ENCODE measurements around the gene STXBP2. TPM values are rescaled to one million over a fixed set of nuclear protein-coding genes. Genes with fewer than 3 reads are reported as not detected.

STXBP2 gene
- total RNA-seq, 4 donors from 2014 or later: 7.2 to 14.4 (median 11.7) TPM

- peaks cover 0 to 7% (median 2%) of the 10 kb centered on the region in 4 donors for H3K36me3 ChIP-seq
- no peaks in the 10 kb centered on the region for H3K4me1 ChIP-seq
- peaks cover 0 to 5% (median 0%) of the 10 kb centered on the region in 4 donors for H3K27me3 ChIP-seq
- 91% methylated on average over 53 of the region's 81 CpGs for WGBS
- no peak for DNase-seq (ENCODE audit: extremely low spot score)
- no peaks in the 10 kb centered on the region for H3K9me3 ChIP-seq
- intact Hi-C loops (cut with DNase I): no loop called here
- no peak for TF ChIP-seq EP300 (IDR thresholded peaks at IDR 0.05)
- TF ChIP-seq POLR2AphosphoS5 (IDR thresholded peaks at IDR 0.05): no peak
- no peak for TF ChIP-seq POLR2A (IDR thresholded peaks at IDR 0.05; ENCODE audit: low read depth)
- H3K27ac ChIP-seq (replicated peaks in 1 of 4): no peak overlapping the region
- no peak overlapping the region for H3K4me3 ChIP-seq
Measured at GRCh38 chr19:7612282-7613274, 24.3 kb upstream of the STXBP2 start.

DNA sequence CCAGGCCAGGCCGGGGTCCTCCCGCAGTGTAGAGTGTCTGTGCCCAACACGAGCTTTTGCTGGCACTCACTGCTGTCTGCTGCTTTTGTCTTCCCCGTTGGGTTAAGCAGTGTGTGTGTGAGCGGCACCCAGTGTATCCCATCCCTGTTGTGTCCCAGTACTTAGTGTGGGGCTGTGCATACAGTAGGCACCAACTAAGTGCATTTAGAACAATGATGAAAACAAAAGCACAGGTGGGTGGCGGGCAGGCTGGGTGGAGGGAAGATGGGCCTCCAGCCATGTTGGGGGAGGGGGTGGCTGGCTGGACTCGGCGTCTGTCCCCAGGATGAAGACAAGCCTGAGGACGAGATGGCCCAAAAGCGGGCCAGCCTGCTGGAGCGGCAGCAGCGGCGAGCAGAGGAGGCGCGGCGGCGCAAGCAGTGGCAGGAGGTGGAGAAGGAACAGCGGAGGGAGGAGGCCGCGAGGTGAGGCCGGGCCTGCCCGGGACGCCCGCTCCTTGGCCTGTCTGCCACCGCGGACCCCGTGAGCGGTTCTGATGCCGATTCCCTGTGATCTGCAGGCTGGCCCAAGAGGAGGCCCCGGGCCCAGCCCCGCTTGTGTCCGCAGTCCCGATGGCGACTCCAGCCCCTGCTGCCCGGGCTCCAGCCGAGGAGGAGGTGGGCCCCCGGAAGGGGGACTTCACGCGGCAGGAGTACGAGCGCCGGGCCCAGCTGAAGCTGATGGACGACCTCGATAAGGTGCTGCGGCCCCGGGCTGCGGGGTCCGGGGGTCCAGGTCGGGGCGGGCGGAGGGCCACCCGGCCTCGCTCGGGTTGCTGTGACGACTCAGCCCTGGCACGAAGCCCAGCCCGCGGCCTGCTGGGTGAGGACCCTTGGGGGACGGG, 21.8 kb upstream of the STXBP2 start:
- intact Hi-C loops (cut with DNase I): no loop called here
- Histone ChIP-seq H3K4me3 (no peak overlapping the region), H3K36me3 (peaks cover 12 to 32% (median 21%) of the 10 kb centered on the region in 4 donors), H3K4me1 (peaks cover 0 to 10% (median 3%) of the 10 kb centered on the region in 4 donors), H3K9me3 (no peaks in the 10 kb centered on the region), H3K27ac (replicated peaks in 1 of 4) (no peak overlapping the region), H3K27me3 (no peaks in the 10 kb centered on the region)
- WGBS: 83% methylated on average over 44 of the region's 59 CpGs
- no peak for TF ChIP-seq POLR2A (IDR thresholded peaks at IDR 0.05; ENCODE audit: low read depth)
- no peak for TF ChIP-seq EP300 (IDR thresholded peaks at IDR 0.05)
- TF ChIP-seq, protein P1, sequence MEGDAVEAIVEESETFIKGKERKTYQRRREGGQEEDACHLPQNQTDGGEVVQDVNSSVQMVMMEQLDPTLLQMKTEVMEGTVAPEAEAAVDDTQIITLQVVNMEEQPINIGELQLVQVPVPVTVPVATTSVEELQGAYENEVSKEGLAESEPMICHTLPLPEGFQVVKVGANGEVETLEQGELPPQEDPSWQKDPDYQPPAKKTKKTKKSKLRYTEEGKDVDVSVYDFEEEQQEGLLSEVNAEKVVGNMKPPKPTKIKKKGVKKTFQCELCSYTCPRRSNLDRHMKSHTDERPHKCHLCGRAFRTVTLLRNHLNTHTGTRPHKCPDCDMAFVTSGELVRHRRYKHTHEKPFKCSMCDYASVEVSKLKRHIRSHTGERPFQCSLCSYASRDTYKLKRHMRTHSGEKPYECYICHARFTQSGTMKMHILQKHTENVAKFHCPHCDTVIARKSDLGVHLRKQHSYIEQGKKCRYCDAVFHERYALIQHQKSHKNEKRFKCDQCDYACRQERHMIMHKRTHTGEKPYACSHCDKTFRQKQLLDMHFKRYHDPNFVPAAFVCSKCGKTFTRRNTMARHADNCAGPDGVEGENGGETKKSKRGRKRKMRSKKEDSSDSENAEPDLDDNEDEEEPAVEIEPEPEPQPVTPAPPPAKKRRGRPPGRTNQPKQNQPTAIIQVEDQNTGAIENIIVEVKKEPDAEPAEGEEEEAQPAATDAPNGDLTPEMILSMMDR (IDR thresholded peaks at IDR 0.05): no peak
- no peak for TF ChIP-seq POLR2AphosphoS5 (IDR thresholded peaks at IDR 0.05)
- no peak for DNase-seq (ENCODE audit: extremely low spot score)

DNA sequence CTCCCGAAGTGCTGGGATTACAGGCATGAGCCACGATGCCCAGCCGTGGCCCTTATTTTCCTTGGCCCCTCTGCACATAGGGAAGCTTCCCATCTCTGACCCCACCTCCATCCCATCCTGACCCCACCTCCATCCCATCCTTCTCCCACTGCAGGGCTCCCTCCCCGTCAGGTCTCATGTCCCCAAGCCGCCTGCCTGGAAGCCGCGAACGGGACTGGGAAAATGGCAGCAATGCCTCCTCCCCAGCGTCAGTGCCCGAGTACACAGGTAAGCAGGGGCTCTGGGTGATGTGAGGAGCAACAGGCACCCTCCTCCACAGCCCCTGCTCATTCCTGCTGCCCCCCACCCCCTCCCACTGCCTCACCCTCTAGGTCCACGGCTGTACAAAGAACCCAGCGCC, 19.7 kb upstream of the STXBP2 start:
- Histone ChIP-seq H3K4me1 (peaks cover 0 to 10% (median 3%) of the 10 kb centered on the region in 4 donors), H3K36me3 (peaks cover 32 to 53% (median 42%) of the 10 kb centered on the region in 4 donors), H3K9me3 (no peaks in the 10 kb centered on the region), H3K27me3 (no peaks in the 10 kb centered on the region), H3K4me3 (no peak overlapping the region), H3K27ac (replicated peaks in 1 of 4) (no peak overlapping the region)
- 95% methylated on average over 12 of the region's 12 CpGs for WGBS
- intact Hi-C loops (cut with DNase I): no loop called here
- TF ChIP-seq, protein P1 (IDR thresholded peaks at IDR 0.05): no peak
- TF ChIP-seq POLR2A (IDR thresholded peaks at IDR 0.05; ENCODE audit: low read depth) (no peak), EP300 (IDR thresholded peaks at IDR 0.05) (no peak), POLR2AphosphoS5 (IDR thresholded peaks at IDR 0.05) (no peak)
- no peak for DNase-seq (ENCODE audit: extremely low spot score)

- Histone ChIP-seq H3K4me1 (peaks cover 0 to 10% (median 3%) of the 10 kb centered on the region in 4 donors), H3K27ac (replicated peaks in 1 of 4) (no peak overlapping the region), H3K4me3 (no peak overlapping the region), H3K36me3 (peaks cover 38 to 59% (median 48%) of the 10 kb centered on the region in 4 donors), H3K9me3 (no peaks in the 10 kb centered on the region), H3K27me3 (no peaks in the 10 kb centered on the region)
- intact Hi-C loops (cut with DNase I): no loop called here
- no peak for DNase-seq (ENCODE audit: extremely low spot score)
- TF ChIP-seq, protein P1 (IDR thresholded peaks at IDR 0.05): no peak
- TF ChIP-seq EP300 (IDR thresholded peaks at IDR 0.05) (no peak), POLR2A (IDR thresholded peaks at IDR 0.05; ENCODE audit: low read depth) (no peak), POLR2AphosphoS5 (IDR thresholded peaks at IDR 0.05) (no peak)
- WGBS: 92% methylated on average over 11 of the region's 28 CpGs
Measured at GRCh38 chr19:7617735-7618134, 19.2 kb upstream of the STXBP2 start.

Measured in esophagus muscularis mucosa (tissue), 4 donors.